Lung (tissue), 12 donors: ENCODE data around the gene PRKN. TPM values are rescaled to one million over a fixed set of nuclear protein-coding genes. Genes with fewer than 3 reads are reported as not detected.

Experiments
- ATAC-seq: fragments of 200-7000 bp; cut with Tn5 transposase; one replicate; pipeline ENCODE4 v1.9.1; 2020; ENCODE audit warnings: moderate number of reproducible peaks; ENCODE audit not compliant: insufficient read depth, low FRiP score
- DNase-seq, 3 donors: peaks; one replicate each; pipeline ENCODE4 v3.0.0-alpha.2; 2013 to 2017
- H3K27ac ChIP-seq, 2 donors: one replicate each; pipeline ENCODE4 v1.5.1; 2013; ENCODE audit warnings: mild to moderate bottlenecking in 2 of 2, moderate library complexity in 2 of 2, control low read depth in 1 of 2, inconsistent platforms in 1 of 2, low read depth in 1 of 2, low read length in 1 of 2
- H3K27me3 ChIP-seq, 3 donors: one replicate each; pipeline ENCODE4 v1.5.1; 2013; ENCODE audit warnings: low read length in 2 of 3; ENCODE audit not compliant: control insufficient read depth in 3 of 3, insufficient read depth in 3 of 3
- H3K36me3 ChIP-seq, 4 donors: one replicate each; pipeline ENCODE4 v1.5.1; 2013; ENCODE audit warnings: low read length in 4 of 4, mild to moderate bottlenecking in 1 of 4, moderate library complexity in 1 of 4; ENCODE audit not compliant: control insufficient read depth in 4 of 4, insufficient read depth in 4 of 4
- H3K4me1 ChIP-seq, 5 donors: one replicate each; pipeline ENCODE4 v1.5.1; 2013; ENCODE audit warnings: low read length in 5 of 5, mild to moderate bottlenecking in 2 of 5, moderate library complexity in 1 of 5; ENCODE audit not compliant: control insufficient read depth in 5 of 5, insufficient read depth in 5 of 5
- H3K4me3 ChIP-seq: one replicate; pipeline ENCODE4 v1.5.1; 2013; ENCODE audit warnings: mild to moderate bottlenecking, control low read depth, moderate library complexity
- H3K9ac ChIP-seq, 2 donors: one replicate each; pipeline ENCODE4 v1.5.1; 2013; ENCODE audit warnings: low read length in 2 of 2, control low read depth in 1 of 2; ENCODE audit not compliant: insufficient read depth in 1 of 2
- H3K9me3 ChIP-seq, 4 donors: one replicate each; pipeline ENCODE4 v1.5.1; 2013; ENCODE audit warnings: low read length in 3 of 4, mild to moderate bottlenecking in 1 of 4, moderate library complexity in 1 of 4; ENCODE audit not compliant: control insufficient read depth in 4 of 4, insufficient read depth in 3 of 4
- CTCF ChIP-seq: IDR thresholded peaks from 2 replicates; pipeline ENCODE4 v1.5.1; 2012; ENCODE audit warnings: mild to moderate bottlenecking; ENCODE audit errors: control extremely low read depth, extremely low read depth
- WGBS, 2 donors: extraction: QIAGEN DNeasy Blood & Tissue Kit; methylation state at CpG; one replicate each; pipeline ENCODE4 v1.1.7; 2013; 5-methylcytosine and 5-hydroxymethylcytosine counted together
- polyA plus RNA-seq, 2 donors: library from polyadenylated mRNA; stranded (reverse); fragments of 200-250 nt; gene quantifications; one replicate each; pipeline ENCODE4 v1.2.1, GENCODE V29; 2013
- total RNA-seq, 2 donors: library from RNA; depleted of rRNA in 1 of 2; stranded (reverse); fragments of >200 nt in 1 of 2; gene quantifications; one replicate each; pipeline ENCODE4 v1.2.1, GENCODE V29; 2014 to 2021
- donor health status: control.
- donor health status: control.
- donor health status: Bipolar disorder and iron deficiency.
- donor health status: healthy.
- donor health status: DM: yes; HTN: yes; CAD: no.

Gene PRKN
- total and polyA plus RNA-seq, 4 donors, result 0.27 to 11.2 (median 3.1) TPM

GRCh38 chr6:162249907-162250642 is 477.5 kb downstream of the PRKN start:
- ATAC-seq (no peak), DNase-seq (no peak)
- H3K27me3 ChIP-seq, result no peaks in the 10 kb centered on the region
- no peak for TF ChIP-seq CTCF
- no peaks in the 10 kb centered on the region for H3K9me3 ChIP-seq
- no peaks in the 10 kb centered on the region for H3K36me3 ChIP-seq
- no peak overlapping the region for H3K4me3 ChIP-seq
- H3K9ac ChIP-seq, result no peak overlapping the region
- H3K4me1 ChIP-seq, result no peaks in the 10 kb centered on the region
- 87% methylated on average over 11 of the region's 11 CpGs for WGBS, 2 donors
- no peak overlapping the region for H3K27ac ChIP-seq

- Histone ChIP-seq H3K4me1 (no peaks in the 10 kb centered on the region), H3K27me3 (no peaks in the 10 kb centered on the region), H3K27ac (no peak overlapping the region), H3K9ac (no peak overlapping the region), H3K9me3 (no peaks in the 10 kb centered on the region), H3K36me3 (no peaks in the 10 kb centered on the region), H3K4me3 (no peak overlapping the region)
- ATAC-seq (no peak), DNase-seq (no peak)
- no peak for TF ChIP-seq CTCF
- 86 to 88% methylated on average over 8 of the region's 8 CpGs for WGBS, 2 donors
Observed at GRCh38 chr6:162245830-162246420, 481.6 kb downstream of the PRKN start.

GRCh38 chr6:162244031-162244430 is 483.5 kb downstream of the PRKN start:
- H3K9me3 ChIP-seq, result no peaks in the 10 kb centered on the region
- no peak for ATAC-seq
- no peak for TF ChIP-seq CTCF

More at GRCh38 chr6:162244031-162244430, 483.5 kb downstream of the PRKN start:
- no peak overlapping the region for H3K27ac ChIP-seq
- WGBS, 2 donors, result 80 to 91% methylated on average over 1 of the region's 1 CpG
- H3K4me3 ChIP-seq, result no peak overlapping the region
- DNase-seq, result no peak
- H3K27me3 ChIP-seq, result no peaks in the 10 kb centered on the region
- no peaks in the 10 kb centered on the region for H3K4me1 ChIP-seq
- no peak overlapping the region for H3K9ac ChIP-seq
- no peaks in the 10 kb centered on the region for H3K36me3 ChIP-seq
